GM23338 (cell line): ENCODE measurements around the gene OR51S1.

ENCODE experiments used
- CTCF ChIP-seq, 2 experiments: fragments of 200-600 bp in 1 of 2; sonication (generic) in 1 of 2; conservative IDR thresholded peaks; 2 replicates each; pipeline versions ENCODE4 v1.5.1 to v1.6.1; 2016 to 2017; ENCODE audit warnings: antibody characterized with exemption in 2 of 2, low read depth in 2 of 2, mild to moderate bottlenecking in 2 of 2, moderate library complexity in 1 of 2
- ETS1 ChIP-seq: IDR thresholded peaks from 2 replicates; pipeline ENCODE4 v1.6.1; 2016; ENCODE audit warnings: antibody characterized with exemption
- EZH2 ChIP-seq: fragments of 200-600 bp; sonication (generic); IDR thresholded peaks from one replicate; pipeline ENCODE4 v1.8.0; 2017; ENCODE audit warnings: antibody characterized with exemption, mild to moderate bottlenecking, low read depth; ENCODE audit not compliant: unreplicated experiment
- EZH2phosphoT487 ChIP-seq: fragments of 200-600 bp; sonication (generic); IDR thresholded peaks from one replicate; pipeline ENCODE4 v1.8.1; 2018; ENCODE audit warnings: antibody characterized with exemption; ENCODE audit not compliant: unreplicated experiment
- JUNB ChIP-seq: IDR thresholded peaks from one replicate; pipeline ENCODE4 v1.6.1; 2016; ENCODE audit warnings: antibody characterized with exemption; ENCODE audit not compliant: unreplicated experiment
- POLR2AphosphoS5 ChIP-seq: IDR thresholded peaks from 2 replicates; pipeline ENCODE4 v1.6.1; 2016; ENCODE audit warnings: antibody characterized with exemption, low read depth
- REST ChIP-seq: IDR thresholded peaks from one replicate; pipeline ENCODE4 v1.6.1; 2018; ENCODE audit warnings: antibody characterized with exemption; ENCODE audit not compliant: unreplicated experiment

DNA sequence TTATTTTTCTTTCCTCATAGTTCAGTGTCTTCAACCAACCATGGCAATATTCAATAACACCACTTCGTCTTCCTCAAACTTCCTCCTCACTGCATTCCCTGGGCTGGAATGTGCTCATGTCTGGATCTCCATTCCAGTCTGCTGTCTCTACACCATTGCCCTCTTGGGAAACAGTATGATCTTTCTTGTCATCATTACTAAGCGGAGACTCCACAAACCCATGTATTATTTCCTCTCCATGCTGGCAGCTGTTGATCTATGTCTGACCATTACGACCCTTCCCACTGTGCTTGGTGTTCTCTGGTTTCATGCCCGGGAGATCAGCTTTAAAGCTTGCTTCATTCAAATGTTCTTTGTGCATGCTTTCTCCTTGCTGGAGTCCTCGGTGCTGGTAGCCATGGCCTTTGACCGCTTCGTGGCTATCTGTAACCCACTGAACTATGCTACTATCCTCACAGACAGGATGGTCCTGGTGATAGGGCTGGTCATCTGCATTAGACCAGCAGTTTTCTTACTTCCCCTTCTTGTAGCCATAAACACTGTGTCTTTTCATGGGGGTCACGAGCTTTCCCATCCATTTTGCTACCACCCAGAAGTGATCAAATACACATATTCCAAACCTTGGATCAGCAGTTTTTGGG lies 33.0 kb upstream of the OR51S1 start, which contains the start of gene OR51T1:
- TF ChIP-seq CTCF (conservative IDR thresholded peaks at IDR 0.05; ENCODE audit: low read depth in 2 of 2) (no peak), EZH2phosphoT487 (no peak), ETS1 (no peak), EZH2 (no peak), REST (no peak), JUNB (no peak), POLR2AphosphoS5 (no peak)
